WI38 (cell line): ENCODE data around the gene FBXO34.

Source experiments
- H3K4me3 ChIP-seq: 2 replicates; pipeline ENCODE4 v1.5.1; 2011; ENCODE audit warnings: low read depth, mild to moderate bottlenecking, control low read depth, low read length
- TF ChIP-seq, protein P1 (sequence below): IDR thresholded peaks from 2 replicates; pipeline ENCODE4 v1.5.1; 2012; ENCODE audit warnings: low read depth, mild to moderate bottlenecking, control low read depth, low read length

FBXO34 gene

DNA sequence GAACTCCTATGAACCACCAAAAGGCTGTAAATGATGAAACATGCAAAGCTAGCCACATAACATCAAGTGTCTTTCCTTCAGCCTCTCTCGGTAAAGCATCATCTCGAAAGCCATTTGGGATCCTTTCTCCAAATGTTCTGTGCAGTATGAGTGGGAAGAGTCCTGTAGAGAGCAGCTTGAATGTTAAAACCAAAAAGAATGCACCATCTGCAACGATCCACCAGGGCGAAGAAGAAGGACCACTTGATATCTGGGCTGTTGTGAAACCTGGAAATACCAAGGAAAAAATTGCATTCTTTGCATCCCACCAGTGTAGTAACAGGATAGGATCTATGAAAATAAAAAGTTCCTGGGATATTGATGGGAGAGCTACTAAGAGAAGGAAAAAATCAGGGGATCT is 79.2 kb downstream of the FBXO34 start:
- no peak overlapping the region for H3K4me3 ChIP-seq
- TF ChIP-seq, protein P1, sequence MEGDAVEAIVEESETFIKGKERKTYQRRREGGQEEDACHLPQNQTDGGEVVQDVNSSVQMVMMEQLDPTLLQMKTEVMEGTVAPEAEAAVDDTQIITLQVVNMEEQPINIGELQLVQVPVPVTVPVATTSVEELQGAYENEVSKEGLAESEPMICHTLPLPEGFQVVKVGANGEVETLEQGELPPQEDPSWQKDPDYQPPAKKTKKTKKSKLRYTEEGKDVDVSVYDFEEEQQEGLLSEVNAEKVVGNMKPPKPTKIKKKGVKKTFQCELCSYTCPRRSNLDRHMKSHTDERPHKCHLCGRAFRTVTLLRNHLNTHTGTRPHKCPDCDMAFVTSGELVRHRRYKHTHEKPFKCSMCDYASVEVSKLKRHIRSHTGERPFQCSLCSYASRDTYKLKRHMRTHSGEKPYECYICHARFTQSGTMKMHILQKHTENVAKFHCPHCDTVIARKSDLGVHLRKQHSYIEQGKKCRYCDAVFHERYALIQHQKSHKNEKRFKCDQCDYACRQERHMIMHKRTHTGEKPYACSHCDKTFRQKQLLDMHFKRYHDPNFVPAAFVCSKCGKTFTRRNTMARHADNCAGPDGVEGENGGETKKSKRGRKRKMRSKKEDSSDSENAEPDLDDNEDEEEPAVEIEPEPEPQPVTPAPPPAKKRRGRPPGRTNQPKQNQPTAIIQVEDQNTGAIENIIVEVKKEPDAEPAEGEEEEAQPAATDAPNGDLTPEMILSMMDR: no peak

DNA sequence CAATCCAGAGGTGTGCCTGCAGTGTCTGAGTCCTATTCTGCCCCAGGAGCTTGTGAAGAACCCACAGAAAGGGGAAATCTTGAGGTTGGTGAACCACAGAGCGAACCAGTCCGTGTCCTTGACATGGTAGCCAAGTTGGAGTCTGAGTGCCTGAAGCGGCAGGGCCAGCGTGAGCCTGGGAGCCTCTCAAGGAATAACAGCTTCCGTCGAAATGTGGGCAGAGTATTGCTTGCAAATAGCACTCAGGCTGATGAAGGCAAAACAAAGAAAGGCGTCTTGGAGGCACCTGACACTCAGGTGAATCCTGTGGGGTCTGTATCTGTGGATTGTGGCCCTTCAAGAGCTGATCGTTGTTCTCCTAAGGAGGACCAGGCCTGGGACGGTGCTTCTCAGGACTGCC is 79.9 kb downstream of the FBXO34 start:
- TF ChIP-seq, protein P1: no peak
- H3K4me3 ChIP-seq: no peak overlapping the region

DNA sequence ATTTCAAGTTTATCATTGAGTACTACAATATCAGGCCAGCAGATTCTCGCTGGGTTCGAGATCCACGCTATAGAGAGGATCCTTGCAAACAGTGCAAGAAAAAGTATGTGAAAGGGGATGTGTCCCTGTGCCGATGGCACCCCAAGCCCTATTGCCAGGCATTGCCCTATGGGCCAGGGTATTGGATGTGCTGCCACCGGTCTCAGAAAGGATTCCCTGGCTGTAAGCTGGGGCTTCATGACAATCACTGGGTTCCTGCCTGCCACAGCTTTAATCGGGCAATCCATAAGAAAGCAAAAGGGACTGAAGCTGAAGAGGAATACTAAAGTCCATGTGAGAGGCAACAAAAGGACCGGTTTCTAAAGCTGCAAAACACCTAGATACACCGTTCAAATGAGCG is 81.0 kb downstream of the FBXO34 start:
- TF ChIP-seq, protein P1: no peak
- no peak overlapping the region for H3K4me3 ChIP-seq

DNA sequence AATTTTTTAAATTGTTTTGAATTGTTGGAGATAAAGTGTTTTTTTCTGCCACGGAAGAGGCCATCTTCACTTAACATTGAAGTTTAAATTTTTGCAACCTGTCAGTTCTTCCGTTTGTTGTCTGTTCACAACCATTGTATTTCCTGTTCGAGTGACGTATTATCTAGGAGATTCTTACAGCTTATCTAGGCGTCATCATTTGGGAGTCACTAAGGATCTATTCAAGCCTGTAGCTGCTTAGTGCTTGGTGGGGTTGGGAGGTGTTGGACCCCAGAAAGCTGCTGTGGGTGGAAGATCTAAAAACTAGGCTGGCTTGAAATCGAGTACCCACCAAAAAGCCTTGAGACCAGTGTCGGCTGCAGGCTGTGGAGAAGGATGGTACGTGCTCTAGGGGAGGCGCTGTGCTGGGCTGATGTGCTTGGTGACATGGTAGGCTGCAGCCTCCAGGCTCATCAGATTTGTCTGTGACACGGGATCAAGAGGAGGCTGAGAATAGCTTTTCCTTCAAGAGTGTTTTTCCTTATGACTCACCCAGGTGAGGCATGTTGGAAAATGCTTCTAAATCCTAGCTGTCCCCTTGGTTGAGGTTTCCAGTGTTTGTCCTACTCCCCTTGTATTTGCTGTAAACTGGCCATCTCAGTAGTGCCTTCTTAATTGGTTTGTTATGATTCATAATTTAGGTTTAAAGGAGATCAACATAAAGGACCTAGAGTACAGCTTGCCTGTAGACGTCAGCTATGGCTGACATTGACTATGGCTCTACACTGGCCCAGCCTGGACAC is 82.7 kb downstream of the FBXO34 start:
- H3K4me3 ChIP-seq: no peak overlapping the region
- TF ChIP-seq, protein P1: no peak

DNA sequence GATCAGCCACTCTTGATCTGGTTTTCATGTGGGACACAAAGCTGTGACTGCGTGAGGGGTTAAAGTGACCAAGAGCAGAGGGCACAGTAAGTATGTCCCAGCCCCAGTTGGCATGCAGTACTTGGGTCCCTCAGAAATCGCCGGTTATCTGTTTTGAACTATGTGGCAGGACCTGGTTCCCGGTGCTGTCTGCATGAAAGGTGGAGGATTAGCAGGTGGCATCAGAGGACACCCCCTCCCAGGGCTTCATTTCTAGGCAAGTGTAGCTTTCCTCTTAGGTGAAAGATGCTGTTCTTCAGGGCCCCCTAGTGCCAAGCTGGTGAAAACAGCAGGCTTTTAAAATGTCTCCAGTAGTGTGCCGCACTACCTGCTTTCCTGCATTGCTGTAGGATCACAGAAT is 83.3 kb downstream of the FBXO34 start:
- TF ChIP-seq, protein P1: peak; percentile 50; the same call in 1 of the 2 replicates
- no peak overlapping the region for H3K4me3 ChIP-seq

DNA sequence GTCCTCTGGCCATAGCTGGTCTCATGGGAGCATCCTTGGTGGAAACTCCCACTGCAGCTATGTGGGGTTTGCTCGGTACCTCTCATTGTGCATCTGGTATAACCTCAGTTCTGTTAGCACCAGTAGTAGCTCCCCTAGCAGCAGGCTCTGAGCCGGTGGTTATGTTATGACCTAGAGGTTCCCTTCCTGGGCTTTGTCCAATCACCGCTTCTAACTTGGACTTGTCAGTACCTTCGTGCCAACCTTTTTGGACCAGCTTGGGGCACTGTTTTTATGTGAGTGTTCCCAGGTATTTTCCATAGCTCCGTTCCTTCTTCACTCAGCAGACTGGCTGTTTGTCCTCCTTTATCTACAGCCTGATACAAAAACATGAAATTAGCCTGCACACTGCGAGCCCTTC is 84.7 kb downstream of the FBXO34 start:
- no peak overlapping the region for H3K4me3 ChIP-seq

DNA sequence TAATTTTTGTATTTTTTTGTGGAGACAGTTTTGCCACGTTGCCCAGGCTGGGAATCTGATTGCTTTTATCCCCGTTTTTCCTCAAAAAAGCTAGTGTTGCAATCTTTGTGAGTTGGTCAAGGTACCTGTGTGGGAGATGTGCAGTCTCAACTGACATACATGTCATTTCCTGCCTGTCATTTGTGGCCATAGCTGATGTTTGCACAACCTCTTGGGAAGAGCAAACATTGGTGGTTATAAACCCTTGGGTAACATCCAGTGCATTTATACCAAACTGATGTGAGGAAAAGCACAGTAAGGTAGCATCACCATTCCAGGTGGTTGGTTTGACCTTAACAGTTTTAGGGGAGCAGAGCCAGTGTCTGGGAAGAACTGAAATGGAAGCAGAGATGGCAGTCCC is 85.7 kb downstream of the FBXO34 start:
- H3K4me3 ChIP-seq: no peak overlapping the region
- TF ChIP-seq, protein P1: no peak

More for the DNA sequence above, 84.7 kb downstream of the FBXO34 start:
- TF ChIP-seq, protein P1: no peak
